Measurements from ENCODE around the gene UBQLN1. TPM values are rescaled to one million over a fixed set of nuclear protein-coding genes. Genes with fewer than 3 reads are reported as not detected.

UBQLN1 gene
- total RNA-seq, result 100 to 1,000 TPM; 105 to 212 (median 156) TPM
- polyA plus RNA-seq, result 100 to 1,000 TPM in 2 of 3 donors, 10 to 100 TPM in 1; 89.3 to 237 (median 129) TPM
- long read RNA-seq, donor 1, full-length matches to known transcripts, result 55 of 62 reads
- long read RNA-seq, donor 1, partial matches to known transcripts, result 3 of 62 reads
- long read RNA-seq, donor 1, other reads (novel, unspliced or antisense), result 4 of 62 reads
- long read RNA-seq, donor 2, full-length matches to known transcripts, result 206 of 248 reads
- long read RNA-seq, donor 2, partial matches to known transcripts, result 16 of 248 reads
- long read RNA-seq, donor 2, other reads (novel, unspliced or antisense), result 26 of 248 reads

DNA sequence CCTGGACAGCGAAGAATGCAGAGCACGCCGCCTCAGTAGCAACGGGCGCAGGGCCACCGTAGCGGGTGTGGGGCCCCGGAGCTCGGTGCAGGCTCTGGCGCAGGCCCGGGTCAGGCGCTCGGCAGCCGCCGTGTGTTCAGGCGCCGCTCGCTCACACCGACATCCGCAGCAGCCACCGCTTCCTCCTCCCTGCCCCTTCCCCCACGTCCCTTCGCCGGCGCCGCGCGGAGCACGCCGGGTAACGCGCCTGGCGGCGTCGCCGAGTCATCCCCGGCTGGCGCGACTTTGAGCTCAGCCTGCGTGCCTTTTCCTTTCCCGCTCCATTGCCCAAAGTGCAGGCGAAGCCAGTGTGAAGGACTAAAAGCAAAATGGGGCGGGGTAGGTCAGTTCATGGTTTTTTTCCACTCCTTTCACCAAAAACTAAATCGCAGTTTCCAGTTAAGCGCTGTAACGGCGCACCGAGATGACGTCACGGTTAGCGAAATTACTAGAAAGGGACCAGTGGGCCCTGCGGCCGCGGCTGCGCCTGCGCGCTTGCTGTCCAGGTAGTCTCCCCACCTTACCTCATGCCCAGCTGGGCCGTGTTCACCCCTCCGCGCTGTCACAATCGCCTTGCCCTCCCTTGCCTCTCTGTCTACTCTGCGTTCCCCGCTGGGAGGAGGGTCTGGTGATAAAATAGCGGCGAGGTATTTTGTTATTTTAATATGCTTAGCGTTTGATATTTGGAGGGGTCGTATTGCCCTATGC is at the start of gene UBQLN1:
TSS of gene UBQLN1 (minus strand) at position 191 of the 747 bp plus-strand sequence. CDS start 279 bp downstream, outside the sequence.
- Histone ChIP-seq H3K4me3 (peak within 1 kb of the TSS; percentile 97), H3K36me3 (ENCODE audit: insufficient read depth in 1 of 2, low read depth in 1 of 2) (peaks cover 0 to under 1% of the 10 kb centered on the region in 2 donors), H3K27me3 (ENCODE audit: insufficient read depth in 3 of 3, low read length in 2 of 3) (no peaks in the 10 kb centered on the region), H3K9me3 (no peaks in the 10 kb centered on the region), H3K4me1 (peaks cover 27% of the 10 kb centered on the region), H3K27ac (peak within 1 kb of the TSS; percentile 100)
- DNase-seq (peak; percentile 94 to 96), ATAC-seq (peak; percentile 88 to 89 (median 89))
- intact Hi-C loops (cut with DNase I), result loop anchor here in 1 of 2 donors (5.0 kb wide), 1 partner anchor 86 kb away; the partner anchor contains the start of gene IDNK
- 0% methylated on average over 59 to 67 of the region's 67 CpGs for WGBS, 3 donors
- TF ChIP-seq, protein P1, sequence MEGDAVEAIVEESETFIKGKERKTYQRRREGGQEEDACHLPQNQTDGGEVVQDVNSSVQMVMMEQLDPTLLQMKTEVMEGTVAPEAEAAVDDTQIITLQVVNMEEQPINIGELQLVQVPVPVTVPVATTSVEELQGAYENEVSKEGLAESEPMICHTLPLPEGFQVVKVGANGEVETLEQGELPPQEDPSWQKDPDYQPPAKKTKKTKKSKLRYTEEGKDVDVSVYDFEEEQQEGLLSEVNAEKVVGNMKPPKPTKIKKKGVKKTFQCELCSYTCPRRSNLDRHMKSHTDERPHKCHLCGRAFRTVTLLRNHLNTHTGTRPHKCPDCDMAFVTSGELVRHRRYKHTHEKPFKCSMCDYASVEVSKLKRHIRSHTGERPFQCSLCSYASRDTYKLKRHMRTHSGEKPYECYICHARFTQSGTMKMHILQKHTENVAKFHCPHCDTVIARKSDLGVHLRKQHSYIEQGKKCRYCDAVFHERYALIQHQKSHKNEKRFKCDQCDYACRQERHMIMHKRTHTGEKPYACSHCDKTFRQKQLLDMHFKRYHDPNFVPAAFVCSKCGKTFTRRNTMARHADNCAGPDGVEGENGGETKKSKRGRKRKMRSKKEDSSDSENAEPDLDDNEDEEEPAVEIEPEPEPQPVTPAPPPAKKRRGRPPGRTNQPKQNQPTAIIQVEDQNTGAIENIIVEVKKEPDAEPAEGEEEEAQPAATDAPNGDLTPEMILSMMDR (IDR thresholded peaks at IDR 0.05), result peak; percentile 2

DNA sequence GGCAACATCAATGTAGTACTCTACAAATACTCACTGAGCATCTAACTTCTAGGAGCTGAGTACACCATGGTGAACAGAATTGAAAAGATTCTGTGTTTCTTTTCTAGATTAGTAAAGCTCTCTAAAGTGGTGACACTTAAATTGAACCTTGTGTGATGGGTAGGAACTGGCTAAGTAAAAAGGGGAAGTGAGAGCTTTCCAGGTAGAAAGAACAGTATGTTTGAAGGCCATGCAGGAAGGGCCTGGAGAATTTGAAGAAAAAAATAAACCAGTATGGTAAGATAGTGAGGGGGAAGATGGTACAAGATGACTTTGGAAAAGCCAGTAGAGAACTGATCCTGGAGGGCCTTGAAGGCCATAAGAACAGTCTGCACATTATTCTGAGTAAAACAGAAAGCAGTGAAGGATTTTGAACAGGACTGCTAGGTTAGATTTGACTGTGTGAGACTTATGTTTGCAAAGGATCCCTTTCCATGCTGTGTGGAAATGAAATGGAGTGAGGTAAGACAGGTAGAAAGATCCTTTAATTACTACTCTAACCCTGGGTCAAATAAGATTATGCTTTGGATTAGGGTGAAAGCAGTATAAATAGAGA is 46.7 kb upstream of the UBQLN1 start:
- Histone ChIP-seq H3K27ac (no peak overlapping the region), H3K4me3 (no peak overlapping the region), H3K36me3 (ENCODE audit: insufficient read depth in 1 of 2, low read depth in 1 of 2) (peaks cover 0 to 43% of the 10 kb centered on the region in 2 donors), H3K4me1 (no peaks in the 10 kb centered on the region), H3K27me3 (ENCODE audit: insufficient read depth in 3 of 3, low read length in 2 of 3) (no peaks in the 10 kb centered on the region), H3K9me3 (no peaks in the 10 kb centered on the region)
- ATAC-seq (no peak), DNase-seq (no peak)
- intact Hi-C loops (cut with DNase I), result no loop called here
- TF ChIP-seq, protein P1 (IDR thresholded peaks at IDR 0.05), result no peak

DNA sequence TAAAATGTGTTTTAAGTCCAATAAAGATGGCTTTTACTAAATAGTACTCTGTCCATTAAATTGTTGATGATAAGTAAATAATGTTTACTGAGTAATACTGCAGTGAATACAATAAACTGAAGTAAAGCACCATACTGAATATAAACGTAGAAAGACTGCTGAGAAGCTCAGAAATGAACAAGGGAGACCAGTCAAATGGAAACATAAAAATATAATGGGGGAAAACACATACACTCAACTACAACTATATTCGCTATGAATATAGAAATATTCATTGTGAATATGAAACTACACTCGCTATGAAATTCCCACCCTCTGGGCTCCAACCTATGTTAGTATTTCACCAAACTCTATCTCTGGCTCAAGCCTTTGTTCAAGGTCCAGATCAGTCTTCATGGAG is 41.9 kb upstream of the UBQLN1 start:
- H3K27me3 ChIP-seq (ENCODE audit: insufficient read depth in 3 of 3, low read length in 2 of 3), result no peaks in the 10 kb centered on the region
- DNase-seq (no peak), ATAC-seq (no peak)
- peaks cover 0 to 52% of the 10 kb centered on the region in 2 donors for H3K36me3 ChIP-seq (ENCODE audit: insufficient read depth in 1 of 2, low read depth in 1 of 2)
- H3K4me3 ChIP-seq, result no peak overlapping the region
- H3K4me1 ChIP-seq, result no peaks in the 10 kb centered on the region
- no peaks in the 10 kb centered on the region for H3K9me3 ChIP-seq
- intact Hi-C loops (cut with DNase I), result no loop called here
- no peak overlapping the region for H3K27ac ChIP-seq
- TF ChIP-seq, protein P1 (IDR thresholded peaks at IDR 0.05), result no peak
- WGBS, 3 donors, result 93 to 94% (median 93%) methylated on average over 3 of the region's 3 CpGs

DNA sequence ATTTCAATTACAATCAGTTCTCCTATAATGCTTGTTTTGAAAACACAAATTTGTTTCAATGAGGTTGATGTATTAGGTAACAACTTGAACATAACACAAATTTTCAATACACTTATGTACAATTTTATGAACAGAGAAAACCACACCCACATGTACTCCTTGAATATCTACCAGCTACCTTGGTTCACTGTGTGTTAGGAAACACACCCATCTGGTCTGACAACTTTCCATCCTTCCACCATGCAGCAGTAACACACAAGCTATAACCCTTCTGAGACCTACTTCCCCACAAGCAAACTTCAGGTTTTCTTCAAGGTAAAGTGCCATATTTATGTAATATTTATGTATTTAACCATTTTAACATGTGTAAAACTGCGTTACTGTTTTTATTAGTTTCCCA is 36.4 kb upstream of the UBQLN1 start:
- Histone ChIP-seq H3K4me3 (no peak overlapping the region), H3K4me1 (no peaks in the 10 kb centered on the region), H3K36me3 (ENCODE audit: insufficient read depth in 1 of 2, low read depth in 1 of 2) (peaks cover 0 to 51% of the 10 kb centered on the region in 2 donors), H3K9me3 (no peaks in the 10 kb centered on the region), H3K27me3 (ENCODE audit: insufficient read depth in 3 of 3, low read length in 2 of 3) (no peaks in the 10 kb centered on the region), H3K27ac (no peak overlapping the region)
- intact Hi-C loops (cut with DNase I), result no loop called here
- 92 to 97% (median 95%) methylated on average over 1 of the region's 1 CpG for WGBS, 3 donors
- ATAC-seq, result no peak
- TF ChIP-seq, protein P1 (IDR thresholded peaks at IDR 0.05), result no peak
- DNase-seq, result no peak
